ENCODE results near the gene ARL6IP1.

ARL6IP1 gene

DNA sequence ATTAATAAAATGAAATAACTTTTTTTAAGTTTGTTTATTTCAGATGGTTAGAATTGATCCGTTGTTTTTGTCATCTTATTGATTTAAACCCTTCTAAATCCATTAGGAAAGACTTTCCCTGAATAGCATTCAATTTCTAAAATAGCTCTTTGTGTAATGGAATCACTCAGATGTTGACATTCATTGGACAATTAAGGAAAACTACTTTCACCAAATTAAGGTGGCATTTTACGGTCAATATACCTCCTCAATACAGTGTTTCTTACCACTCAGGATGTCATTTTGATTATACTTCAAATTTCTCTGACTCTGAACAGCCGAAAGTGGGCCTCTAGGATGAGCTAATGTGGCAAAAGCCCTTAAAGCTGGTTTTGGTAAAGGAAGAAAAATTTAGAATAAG is 1.8 kb downstream of the ARL6IP1 start:
- Mint-ChIP-seq H3K9me3 (no peaks in the 10 kb centered on the region), H3K4me1 (peaks cover 64% of the 10 kb centered on the region), H3K27ac (peak overlapping the region; percentile 64 to 95 (median 94)), H3K27me3 (ENCODE audit: low read depth) (no peaks in the 10 kb centered on the region), H3K4me3 (peak overlapping the region; percentile 93 to 98 (median 94)), H3K36me3 (ENCODE audit: low read depth) (peaks cover 21% of the 10 kb centered on the region)
- TF ChIP-seq, protein P1, sequence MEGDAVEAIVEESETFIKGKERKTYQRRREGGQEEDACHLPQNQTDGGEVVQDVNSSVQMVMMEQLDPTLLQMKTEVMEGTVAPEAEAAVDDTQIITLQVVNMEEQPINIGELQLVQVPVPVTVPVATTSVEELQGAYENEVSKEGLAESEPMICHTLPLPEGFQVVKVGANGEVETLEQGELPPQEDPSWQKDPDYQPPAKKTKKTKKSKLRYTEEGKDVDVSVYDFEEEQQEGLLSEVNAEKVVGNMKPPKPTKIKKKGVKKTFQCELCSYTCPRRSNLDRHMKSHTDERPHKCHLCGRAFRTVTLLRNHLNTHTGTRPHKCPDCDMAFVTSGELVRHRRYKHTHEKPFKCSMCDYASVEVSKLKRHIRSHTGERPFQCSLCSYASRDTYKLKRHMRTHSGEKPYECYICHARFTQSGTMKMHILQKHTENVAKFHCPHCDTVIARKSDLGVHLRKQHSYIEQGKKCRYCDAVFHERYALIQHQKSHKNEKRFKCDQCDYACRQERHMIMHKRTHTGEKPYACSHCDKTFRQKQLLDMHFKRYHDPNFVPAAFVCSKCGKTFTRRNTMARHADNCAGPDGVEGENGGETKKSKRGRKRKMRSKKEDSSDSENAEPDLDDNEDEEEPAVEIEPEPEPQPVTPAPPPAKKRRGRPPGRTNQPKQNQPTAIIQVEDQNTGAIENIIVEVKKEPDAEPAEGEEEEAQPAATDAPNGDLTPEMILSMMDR (IDR thresholded peaks at IDR 0.05; ENCODE audit: unreplicated experiment in 3 of 3), result no peak

DNA sequence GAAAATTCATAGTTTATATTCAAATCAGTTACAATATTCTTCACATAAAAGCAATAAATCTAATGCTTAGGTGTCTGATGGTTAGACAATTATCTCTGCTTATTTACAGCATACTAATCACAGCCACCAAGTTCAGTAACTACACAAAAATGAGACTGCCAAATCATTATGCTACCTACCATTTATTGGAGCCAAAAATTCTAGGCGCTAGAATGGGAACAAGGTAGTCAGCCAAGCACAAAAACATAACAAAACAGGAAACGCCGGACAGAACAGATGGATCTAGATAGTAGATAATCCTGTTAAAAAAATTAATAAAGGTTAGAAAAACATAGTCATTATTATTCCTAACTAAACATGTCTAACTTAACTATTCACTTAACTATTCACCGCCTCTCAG is 3.6 kb downstream of the ARL6IP1 start:
- TF ChIP-seq, protein P1 (IDR thresholded peaks at IDR 0.05; ENCODE audit: unreplicated experiment in 3 of 3), result no peak
- peaks cover 32% of the 10 kb centered on the region for H3K36me3 Mint-ChIP-seq (ENCODE audit: low read depth)
- H3K27ac Mint-ChIP-seq, result peak overlapping the region; percentile 27 to 61 (median 51)
- peaks cover 51% of the 10 kb centered on the region for H3K4me1 Mint-ChIP-seq
- no peaks in the 10 kb centered on the region for H3K27me3 Mint-ChIP-seq (ENCODE audit: low read depth)
- H3K4me3 Mint-ChIP-seq, result peak overlapping the region; percentile 38 to 67 (median 54)
- H3K9me3 Mint-ChIP-seq, result no peaks in the 10 kb centered on the region

DNA sequence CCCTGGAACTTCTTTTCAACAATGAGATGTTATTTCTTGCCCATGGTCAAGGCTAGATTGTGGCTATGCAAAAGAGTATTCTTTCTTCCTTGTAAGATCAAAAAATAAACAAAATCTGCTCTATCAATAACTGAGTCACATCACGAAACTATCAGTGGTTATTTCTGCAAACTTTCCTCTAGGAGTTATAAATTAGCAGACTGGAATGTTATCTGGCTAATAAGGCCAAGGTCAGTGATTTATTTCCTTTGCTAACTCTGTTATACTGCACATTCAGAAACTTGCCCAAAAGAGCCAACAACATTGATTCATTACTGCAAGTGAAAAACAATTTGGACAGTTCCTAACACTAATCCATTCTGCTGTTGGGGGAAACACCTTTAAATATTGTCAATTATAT is 5.0 kb downstream of the ARL6IP1 start:
- H3K27ac Mint-ChIP-seq, result peak overlapping the region in 2 of 3 experiments; percentile 43 to 71
- peaks cover 46% of the 10 kb centered on the region for H3K36me3 Mint-ChIP-seq (ENCODE audit: low read depth)
- no peaks in the 10 kb centered on the region for H3K27me3 Mint-ChIP-seq (ENCODE audit: low read depth)
- TF ChIP-seq, protein P1 (IDR thresholded peaks at IDR 0.05; ENCODE audit: unreplicated experiment in 3 of 3), result no peak
- peaks cover 45% of the 10 kb centered on the region for H3K4me1 Mint-ChIP-seq
- no peaks in the 10 kb centered on the region for H3K9me3 Mint-ChIP-seq
- H3K4me3 Mint-ChIP-seq, result no peak overlapping the region

DNA sequence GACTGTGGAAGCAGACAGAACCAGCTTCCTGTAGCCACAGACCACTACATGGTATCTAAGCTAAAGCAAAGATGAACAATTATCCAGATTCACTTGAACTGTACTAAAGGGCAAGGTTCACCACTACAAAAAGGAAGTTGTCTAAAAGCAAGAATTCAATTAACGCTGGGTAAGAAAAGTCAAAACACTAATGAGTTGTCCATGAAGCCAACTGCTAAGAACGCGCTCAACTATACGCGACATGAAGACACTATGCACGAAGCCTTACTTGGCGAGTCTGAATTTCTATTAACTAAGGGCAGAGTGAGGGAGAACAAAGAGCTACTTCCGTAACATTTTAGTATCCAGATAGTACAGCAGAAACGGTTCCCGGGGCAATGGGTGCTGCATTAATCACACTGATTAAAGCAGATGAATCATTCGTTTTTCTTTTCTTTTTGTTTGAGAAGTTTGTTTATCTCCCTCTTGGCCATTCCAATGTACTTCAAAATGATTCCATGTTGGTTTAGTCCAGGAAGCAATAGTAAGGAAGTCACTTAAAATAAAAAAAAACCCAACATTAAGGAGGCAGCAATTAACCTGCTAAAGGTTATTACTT is 8.4 kb downstream of the ARL6IP1 start:
- peak overlapping the region in 1 of 3 experiments; percentile 16 for H3K4me3 Mint-ChIP-seq
- TF ChIP-seq, protein P1 (IDR thresholded peaks at IDR 0.05; ENCODE audit: unreplicated experiment in 3 of 3), result no peak
- H3K27ac Mint-ChIP-seq, result peak overlapping the region in 1 of 3 experiments; percentile 27
- H3K27me3 Mint-ChIP-seq (ENCODE audit: low read depth), result no peaks in the 10 kb centered on the region
- H3K4me1 Mint-ChIP-seq, result peaks cover 33% of the 10 kb centered on the region
- H3K36me3 Mint-ChIP-seq (ENCODE audit: low read depth), result peaks cover 68% of the 10 kb centered on the region
- H3K9me3 Mint-ChIP-seq, result no peaks in the 10 kb centered on the region

DNA sequence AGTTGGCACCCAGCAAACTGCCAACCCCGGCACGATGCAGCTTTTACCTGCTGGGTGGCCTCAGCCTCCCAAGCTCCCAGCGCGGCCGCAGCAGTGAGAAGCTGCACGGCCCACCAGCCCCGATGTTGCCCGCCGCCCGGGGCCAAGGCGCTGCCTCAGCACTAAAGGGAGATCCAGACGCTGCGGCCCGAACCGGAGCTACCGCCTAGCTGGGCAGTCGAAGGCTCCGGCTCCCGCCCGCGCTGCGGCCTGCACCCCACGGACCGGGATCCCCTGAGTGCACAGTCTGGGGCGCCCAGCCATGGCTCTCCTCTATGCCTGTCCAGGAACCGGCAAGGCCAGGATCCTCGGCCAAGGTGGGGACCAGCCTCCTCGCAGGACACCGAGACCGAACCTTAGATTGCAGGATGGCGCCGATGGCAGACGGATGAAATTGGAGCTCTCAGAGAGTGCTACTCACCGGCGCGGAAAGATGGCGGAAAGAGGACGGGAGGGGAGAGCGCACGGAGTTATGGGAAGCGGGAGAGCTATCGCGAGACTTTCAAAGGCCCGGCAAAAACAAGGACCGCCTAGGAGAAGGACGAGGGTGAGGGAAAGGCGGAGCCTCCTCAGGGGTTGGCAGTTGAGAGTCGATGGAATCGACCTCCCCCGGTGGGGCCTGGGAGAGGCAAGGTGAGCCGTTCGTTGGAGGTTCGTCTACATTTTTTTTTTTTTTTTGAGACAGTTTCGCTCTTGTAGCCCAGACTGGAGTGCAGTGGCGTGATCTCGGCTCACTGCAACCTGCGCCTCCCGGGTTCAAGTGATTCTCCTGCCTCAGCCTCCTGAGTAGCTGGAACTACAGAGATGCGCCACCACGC is 11.3 kb downstream of the ARL6IP1 start, which contains the start of gene RPS15A:
RPS15A (minus strand) TSS at position 485 of the 857 bp plus-strand sequence. CDS start 1,221 bp downstream, outside the sequence.
- Mint-ChIP-seq H3K27me3 (ENCODE audit: low read depth) (no peaks in the 10 kb centered on the region), H3K4me1 (peaks cover 39% of the 10 kb centered on the region), H3K4me3 (peak within 1 kb of the TSS; percentile 94 to 99 (median 98)), H3K9me3 (no peaks in the 10 kb centered on the region), H3K27ac (peak within 1 kb of the TSS; percentile 68 to 93 (median 91)), H3K36me3 (ENCODE audit: low read depth) (peaks cover 74% of the 10 kb centered on the region)
- TF ChIP-seq, protein P1 (IDR thresholded peaks at IDR 0.05; ENCODE audit: unreplicated experiment in 3 of 3), result no peak
